GM12865 (cell line): ENCODE data around the gene SUGCT.

Experiments used
- DNase-seq: peaks from one replicate; pipeline ENCODE4 v3.0.0; 2010; ENCODE audit warnings: low read depth
- H3K4me3 ChIP-seq: 2 replicates; pipeline ENCODE4 v1.5.1; 2011; ENCODE audit warnings: mild to moderate bottlenecking, low read depth, low read length, control low read depth
- TF ChIP-seq, protein P1 (sequence below): IDR thresholded peaks from 2 replicates; pipeline ENCODE4 v1.5.1; 2011; ENCODE audit warnings: low read length, control low read depth, low read depth, inconsistent platforms; ENCODE audit not compliant: insufficient read depth; ENCODE audit errors: missing control alignments

SUGCT gene

GRCh38 chr7:40610461-40610860 is 475.7 kb downstream of the SUGCT start:
- no peak for DNase-seq
- TF ChIP-seq, protein P1, sequence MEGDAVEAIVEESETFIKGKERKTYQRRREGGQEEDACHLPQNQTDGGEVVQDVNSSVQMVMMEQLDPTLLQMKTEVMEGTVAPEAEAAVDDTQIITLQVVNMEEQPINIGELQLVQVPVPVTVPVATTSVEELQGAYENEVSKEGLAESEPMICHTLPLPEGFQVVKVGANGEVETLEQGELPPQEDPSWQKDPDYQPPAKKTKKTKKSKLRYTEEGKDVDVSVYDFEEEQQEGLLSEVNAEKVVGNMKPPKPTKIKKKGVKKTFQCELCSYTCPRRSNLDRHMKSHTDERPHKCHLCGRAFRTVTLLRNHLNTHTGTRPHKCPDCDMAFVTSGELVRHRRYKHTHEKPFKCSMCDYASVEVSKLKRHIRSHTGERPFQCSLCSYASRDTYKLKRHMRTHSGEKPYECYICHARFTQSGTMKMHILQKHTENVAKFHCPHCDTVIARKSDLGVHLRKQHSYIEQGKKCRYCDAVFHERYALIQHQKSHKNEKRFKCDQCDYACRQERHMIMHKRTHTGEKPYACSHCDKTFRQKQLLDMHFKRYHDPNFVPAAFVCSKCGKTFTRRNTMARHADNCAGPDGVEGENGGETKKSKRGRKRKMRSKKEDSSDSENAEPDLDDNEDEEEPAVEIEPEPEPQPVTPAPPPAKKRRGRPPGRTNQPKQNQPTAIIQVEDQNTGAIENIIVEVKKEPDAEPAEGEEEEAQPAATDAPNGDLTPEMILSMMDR = no peak
- no peak overlapping the region for H3K4me3 ChIP-seq

DNA sequence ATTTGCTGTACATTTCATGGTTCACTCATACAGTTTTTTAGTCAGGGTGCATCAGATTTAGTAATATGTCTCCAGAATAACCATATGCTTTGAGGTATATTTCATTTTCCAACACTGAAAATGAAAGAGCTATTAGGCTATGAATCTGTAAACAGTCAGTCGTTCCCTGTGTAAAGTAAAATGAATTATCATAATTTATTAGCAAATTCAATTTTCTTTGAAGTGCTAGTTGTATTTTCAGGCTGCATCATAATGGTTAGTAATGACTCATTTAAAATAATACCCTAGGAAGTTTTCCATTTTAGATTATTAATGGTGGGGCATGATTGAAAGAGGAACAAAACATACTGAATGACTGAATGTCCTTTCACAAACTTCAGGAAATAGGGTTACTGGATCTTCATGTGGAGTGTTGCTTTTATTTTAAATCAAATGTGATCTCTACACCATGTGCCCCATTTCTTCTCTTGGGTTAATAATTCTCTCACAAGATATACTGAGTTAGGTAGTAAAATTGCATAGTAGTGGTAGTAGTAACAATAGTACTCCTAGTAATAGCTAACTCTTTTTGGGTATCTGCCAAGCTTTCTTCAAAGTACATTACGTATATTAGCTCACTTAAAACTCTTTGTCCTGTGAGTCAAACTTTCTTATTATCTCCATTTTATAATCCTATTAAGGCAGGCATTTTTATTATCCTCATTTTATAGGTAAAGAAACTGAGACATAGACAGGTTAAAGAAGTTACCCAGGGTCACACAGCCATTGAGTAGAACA is 476.5 kb downstream of the SUGCT start:
- TF ChIP-seq, protein P1 = no peak
- DNase-seq = no peak

GRCh38 chr7:40612298-40612697 is 477.5 kb downstream of the SUGCT start:
- H3K4me3 ChIP-seq = no peak overlapping the region
- no peak for DNase-seq
- TF ChIP-seq, protein P1 = no peak

More for the DNA sequence above, 476.5 kb downstream of the SUGCT start:
- no peak overlapping the region for H3K4me3 ChIP-seq

- no peak overlapping the region for H3K4me3 ChIP-seq
- TF ChIP-seq, protein P1 = no peak
- DNase-seq = no peak
These were observed 484.8 kb downstream of the SUGCT start for GRCh38 chr7:40619647-40620046.

DNA sequence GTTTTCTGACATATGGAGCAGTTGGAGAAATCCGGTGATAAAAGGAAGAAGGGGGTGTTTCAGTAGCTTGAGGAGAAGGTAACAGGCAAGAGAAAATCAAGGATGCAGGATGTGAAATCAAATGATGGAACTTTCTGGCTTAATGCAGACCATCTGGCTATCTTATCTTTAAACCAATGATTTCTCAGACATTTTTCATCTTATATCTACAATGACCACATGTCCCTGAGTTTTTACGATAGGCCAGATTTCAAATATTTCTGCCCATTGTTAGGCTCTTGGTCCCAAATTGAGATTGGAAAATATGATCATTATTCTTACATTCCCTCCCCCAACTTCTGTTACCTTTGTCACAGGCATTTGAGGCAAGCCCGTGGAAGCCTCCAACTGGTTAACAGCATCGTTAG is 486.8 kb downstream of the SUGCT start:
- no peak for DNase-seq
- H3K4me3 ChIP-seq = no peak overlapping the region
- TF ChIP-seq, protein P1 = no peak

GRCh38 chr7:40622941-40623501 is 488.2 kb downstream of the SUGCT start:
- H3K4me3 ChIP-seq = no peak overlapping the region
- DNase-seq = no peak
- TF ChIP-seq, protein P1 = no peak
